ENCODE data around the gene HS6ST1.
"Not testable (repeated sequence)": the region's sequence is repeated elsewhere in the genome, so short reads cannot be mapped to it uniquely, and the experiment has no call there.

HS6ST1 gene

GRCh38 chr2:128320906-128321771 lies 2.5 kb upstream of the HS6ST1 start:
- no peak for DNase-seq (ENCODE audit: extremely low read depth, low read depth)
- TF ChIP-seq CTCF (IDR thresholded peaks at IDR 0.05; ENCODE audit: low read depth, low read length), result no peak

GRCh38 chr2:128320192-128320905 lies 1.7 kb upstream of the HS6ST1 start:
- no peak for TF ChIP-seq CTCF (IDR thresholded peaks at IDR 0.05; ENCODE audit: low read depth, low read length)
- no peak for DNase-seq (ENCODE audit: extremely low read depth, low read depth)

GRCh38 chr2:128319631-128320191 lies 1.0 kb upstream of the HS6ST1 start:
- no peak for TF ChIP-seq CTCF (IDR thresholded peaks at IDR 0.05; ENCODE audit: low read depth, low read length)
- DNase-seq (ENCODE audit: extremely low read depth, low read depth), result no peak

GRCh38 chr2:128318245-128318644 lies 423 bp downstream of the HS6ST1 start:
- not testable (repeated sequence) for DNase-seq (ENCODE audit: extremely low read depth, low read depth)

- DNase-seq (ENCODE audit: extremely low read depth, low read depth), result not testable (repeated sequence)
Observed at GRCh38 chr2:128317899-128318225, 806 bp downstream of the HS6ST1 start.

- DNase-seq (ENCODE audit: extremely low read depth, low read depth), result no peak
- no peak for TF ChIP-seq CTCF (IDR thresholded peaks at IDR 0.05; ENCODE audit: low read depth, low read length)
Observed at GRCh38 chr2:128317181-128317898, 1.3 kb downstream of the HS6ST1 start.

GRCh38 chr2:128316777-128317180 lies 1.9 kb downstream of the HS6ST1 start:
- DNase-seq (ENCODE audit: extremely low read depth, low read depth), result no peak

More at GRCh38 chr2:128316777-128317180, 1.9 kb downstream of the HS6ST1 start:
- TF ChIP-seq CTCF (IDR thresholded peaks at IDR 0.05; ENCODE audit: low read depth, low read length), result no peak
